ENCODE data around the gene NPAT.
"Not testable (repeated sequence)": the region's sequence is repeated elsewhere in the genome, so short reads cannot be mapped to it uniquely, and the experiment has no call there.

The NPAT gene

GRCh38 chr11:108131993-108132392 is 90.4 kb downstream of the NPAT start:
- Histone ChIP-seq H3K4me3 (no peak overlapping the region), H4K20me1 (peaks cover 0 to 4% (median 0%) of the 10 kb centered on the region in 11 experiments; a peak in 1 of 22 replicates), H3K4me2 (no peak overlapping the region), H3K9me3 (replicated peaks in 1 of 11) (no peaks in the 10 kb centered on the region), H3K27ac (no peak overlapping the region), H3K27me3 (no peaks in the 10 kb centered on the region), H3K36me3 (peaks cover 35 to 78% (median 52%) of the 10 kb centered on the region in 11 experiments), H3K4me1 (no peaks in the 10 kb centered on the region), H3K9ac (no peak overlapping the region)
- no peak for TF ChIP-seq Cebpa-rat (IDR thresholded peaks at IDR 0.05)

GRCh38 chr11:108128772-108129171 is 93.7 kb downstream of the NPAT start:
- peaks cover 0 to 4% (median 0%) of the 10 kb centered on the region in 11 experiments; a peak in 1 of 22 replicates for H4K20me1 ChIP-seq
- H3K4me3 ChIP-seq = no peak overlapping the region
- H3K27me3 ChIP-seq = no peaks in the 10 kb centered on the region
- H3K27ac ChIP-seq = no peak overlapping the region
- no peak overlapping the region for H3K4me2 ChIP-seq
- H3K4me1 ChIP-seq = peaks cover 8 to 11% (median 9%) of the 10 kb centered on the region in 10 experiments
- H3K9ac ChIP-seq = no peak overlapping the region
- peaks cover 21 to 69% (median 39%) of the 10 kb centered on the region in 11 experiments for H3K36me3 ChIP-seq
- H3K9me3 ChIP-seq (replicated peaks in 1 of 11) = no peaks in the 10 kb centered on the region
- no peak for TF ChIP-seq Cebpa-rat (IDR thresholded peaks at IDR 0.05)

DNA sequence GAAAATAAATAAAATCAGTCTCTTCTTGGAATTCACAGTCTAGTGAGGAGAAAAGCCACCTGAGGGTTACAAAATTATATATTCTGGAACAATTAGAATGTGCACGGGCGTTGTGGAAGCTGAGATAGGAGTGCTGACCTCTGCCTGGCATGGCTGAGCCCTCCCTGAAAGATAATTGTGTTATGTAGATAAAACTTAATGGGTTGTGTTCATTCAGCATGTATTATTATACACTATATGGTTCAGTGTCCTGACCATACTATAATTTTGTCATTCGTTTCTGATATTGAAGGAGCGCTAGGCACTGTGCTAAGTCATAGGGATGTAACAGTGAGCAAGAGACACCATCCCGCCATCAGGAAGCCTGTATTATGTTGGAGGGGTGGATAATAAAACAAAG is 97.3 kb downstream of the NPAT start:
- Histone ChIP-seq H3K36me3 (peaks cover 8 to 41% (median 21%) of the 10 kb centered on the region in 11 experiments; a peak in 19 of 22 replicates), H3K4me2 (no peak overlapping the region), H3K9ac (no peak overlapping the region), H3K4me1 (peaks cover 28 to 42% (median 34%) of the 10 kb centered on the region in 10 experiments), H3K4me3 (no peak overlapping the region), H3K27me3 (no peaks in the 10 kb centered on the region), H3K9me3 (replicated peaks in 1 of 11) (no peaks in the 10 kb centered on the region), H3K27ac (no peak overlapping the region; a peak in 1 of 22 replicates), H4K20me1 (peaks cover 0 to 4% (median 0%) of the 10 kb centered on the region in 11 experiments; a peak in 2 of 22 replicates)
- no peak for TF ChIP-seq Cebpa-rat (IDR thresholded peaks at IDR 0.05)

DNA sequence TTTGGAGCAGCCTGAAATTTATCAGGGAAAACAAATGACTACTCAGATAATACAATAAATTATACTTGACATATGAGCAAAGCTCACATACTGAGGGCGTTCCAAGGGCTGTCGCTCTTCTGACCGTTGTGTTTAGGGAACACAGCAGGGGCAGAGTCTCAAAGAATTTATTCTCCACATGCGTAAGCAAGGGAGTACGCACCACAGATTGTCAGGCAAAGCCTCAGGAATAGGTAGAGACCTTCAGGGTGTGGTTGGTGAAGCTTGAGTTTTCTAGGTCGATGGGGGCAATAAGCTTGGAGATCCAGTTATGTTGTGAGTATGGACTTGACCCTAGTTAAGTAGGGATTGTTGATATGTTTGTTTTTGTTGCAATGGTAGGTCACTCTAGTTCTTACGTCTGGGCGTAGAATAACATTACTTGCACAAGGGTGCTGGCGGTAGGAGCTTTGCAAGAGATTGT is 100.2 kb downstream of the NPAT start:
- Histone ChIP-seq H3K4me3 (peak overlapping the region; percentile 69 to 80 (median 76)), H3K9ac (peak overlapping the region; percentile 77 to 89 (median 85); a peak in 21 of 22 replicates)
- TF ChIP-seq Cebpa-rat (IDR thresholded peaks at IDR 0.05) = no peak

GRCh38 chr11:108121274-108122155 is 100.9 kb downstream of the NPAT start, which contains the start of gene ACAT1:
Gene ACAT1 (plus strand): TSS chr11:108121567. CDS start chr11:108121607, 40 bp downstream.
- Histone ChIP-seq H3K36me3 (peaks cover 0 to 16% (median 6%) of the 10 kb centered on the region in 11 experiments; a peak in 8 of 22 replicates), H3K4me2 (peak within 1 kb of the TSS; percentile 82 to 95 (median 87)), H3K9ac (peak within 1 kb of the TSS; percentile 77 to 89 (median 85)), H3K9me3 (replicated peaks in 1 of 11) (no peaks in the 10 kb centered on the region), H3K27me3 (no peaks in the 10 kb centered on the region), H4K20me1 (no peaks in the 10 kb centered on the region; a peak in 2 of 22 replicates), H3K4me1 (peaks cover 31 to 42% (median 35%) of the 10 kb centered on the region in 10 experiments), H3K27ac (peak within 1 kb of the TSS; percentile 49 to 86 (median 78); a peak in 21 of 22 replicates), H3K4me3 (peak within 1 kb of the TSS; percentile 69 to 80 (median 76))
- no peak for TF ChIP-seq Cebpa-rat (IDR thresholded peaks at IDR 0.05)

More for the DNA sequence above, 100.2 kb downstream of the NPAT start:
- Histone ChIP-seq H3K36me3 (peaks cover 0 to 18% (median 8%) of the 10 kb centered on the region in 11 experiments; a peak in 9 of 22 replicates), H3K9me3 (replicated peaks in 1 of 11) (no peaks in the 10 kb centered on the region), H3K4me2 (peak overlapping the region; percentile 82 to 95 (median 87)), H3K27ac (peak overlapping the region in 10 of 11 experiments; percentile 66 to 86 (median 79); a peak in 13 of 22 replicates), H3K27me3 (no peaks in the 10 kb centered on the region), H4K20me1 (peaks cover 0 to 3% (median 0%) of the 10 kb centered on the region in 11 experiments; a peak in 2 of 22 replicates), H3K4me1 (peaks cover 28 to 42% (median 34%) of the 10 kb centered on the region in 10 experiments)

DNA sequence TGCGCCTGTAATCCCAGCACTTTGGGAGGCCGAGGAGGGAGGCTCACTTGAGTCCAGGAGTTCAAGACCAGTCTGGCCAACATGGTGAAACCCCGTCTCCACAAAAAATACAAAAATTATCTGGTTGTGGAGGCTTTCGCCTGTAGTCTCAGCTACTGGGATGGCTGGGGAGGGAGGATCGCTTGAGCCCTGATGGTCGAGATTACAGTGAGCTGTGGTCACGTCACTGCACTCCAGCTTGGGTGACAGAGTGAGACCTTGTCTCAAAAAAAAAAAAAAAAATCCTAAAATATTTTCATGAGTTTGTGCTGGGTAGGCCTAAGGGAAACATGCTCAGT is 101.5 kb downstream of the NPAT start:
- H3K4me2 ChIP-seq = peak overlapping the region; percentile 62 to 95 (median 87)
- peak overlapping the region in 10 of 11 experiments; percentile 77 to 89 (median 86); a peak in 16 of 22 replicates for H3K9ac ChIP-seq
- not testable (repeated sequence) for H4K20me1 ChIP-seq; H3K27me3 ChIP-seq; H3K36me3 ChIP-seq; H3K9me3 ChIP-seq (replicated peaks in 1 of 11)
- H3K4me3 ChIP-seq = peak overlapping the region; percentile 69 to 80 (median 76)
- peak overlapping the region in 7 of 11 experiments; percentile 37 to 86 (median 80); a peak in 10 of 22 replicates for H3K27ac ChIP-seq
- peaks cover 33 to 48% (median 39%) of the 10 kb centered on the region in 10 experiments for H3K4me1 ChIP-seq

DNA sequence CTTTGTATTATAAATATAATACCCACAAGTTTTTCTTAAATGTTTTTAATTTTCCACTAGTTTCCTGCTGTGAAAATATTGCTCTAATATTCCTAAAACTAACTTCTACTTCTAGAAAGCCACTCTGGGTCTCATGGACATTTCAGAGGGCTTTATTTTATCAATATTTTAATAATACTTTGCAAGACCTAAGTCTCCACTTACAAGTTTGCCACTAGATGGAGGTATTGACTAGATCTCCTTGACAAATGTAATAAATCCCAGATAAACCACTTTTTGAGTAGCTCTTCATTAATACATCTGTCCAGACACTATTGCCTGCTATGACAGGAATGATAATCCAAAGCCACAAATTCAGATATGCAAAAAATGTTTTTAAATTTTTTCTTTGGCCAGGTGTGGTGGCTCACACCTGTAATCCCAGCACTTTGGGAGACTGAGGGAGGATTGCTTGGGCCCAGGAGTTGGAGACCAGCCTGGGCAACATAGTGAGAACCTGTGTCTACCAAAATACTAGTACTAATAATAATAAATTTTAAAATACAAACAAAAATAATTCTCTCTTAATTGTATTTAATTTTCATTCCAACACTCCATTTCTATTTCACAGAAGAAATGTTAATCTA is 104.6 kb downstream of the NPAT start:
- Histone ChIP-seq H3K27ac (no peak overlapping the region), H3K9me3 (replicated peaks in 1 of 11) (no peaks in the 10 kb centered on the region), H3K4me2 (no peak overlapping the region), H3K9ac (no peak overlapping the region), H3K36me3 (no peaks in the 10 kb centered on the region), H3K4me1 (peaks cover 28 to 45% (median 38%) of the 10 kb centered on the region in 10 experiments), H3K27me3 (no peaks in the 10 kb centered on the region), H4K20me1 (peaks cover 0 to 14% (median 0%) of the 10 kb centered on the region in 11 experiments; a peak in 5 of 22 replicates), H3K4me3 (no peak overlapping the region)
- no peak for TF ChIP-seq Cebpa-rat (IDR thresholded peaks at IDR 0.05)

GRCh38 chr11:108115500-108116140 is 106.8 kb downstream of the NPAT start:
- Histone ChIP-seq H3K4me2 (peak overlapping the region; percentile 47 to 75 (median 60)), H3K9ac (peak overlapping the region in 7 of 11 experiments; percentile 3 to 31 (median 16); a peak in 3 of 22 replicates)

More at GRCh38 chr11:108115500-108116140, 106.8 kb downstream of the NPAT start:
- no peaks in the 10 kb centered on the region for H3K27me3 ChIP-seq
- peaks cover 0 to 14% (median 0%) of the 10 kb centered on the region in 11 experiments; a peak in 4 of 22 replicates for H4K20me1 ChIP-seq
- H3K9me3 ChIP-seq (replicated peaks in 1 of 11) = no peaks in the 10 kb centered on the region
- peak overlapping the region in 8 of 11 experiments; percentile 0 to 58 (median 16); a peak in 10 of 22 replicates for H3K27ac ChIP-seq
- H3K4me1 ChIP-seq = peaks cover 15 to 32% (median 22%) of the 10 kb centered on the region in 10 experiments
- H3K36me3 ChIP-seq = peaks cover 0 to 5% (median 0%) of the 10 kb centered on the region in 11 experiments; a peak in 2 of 22 replicates
- TF ChIP-seq Cebpa-rat (IDR thresholded peaks at IDR 0.05) = no peak
- no peak overlapping the region for H3K4me3 ChIP-seq

Data from BLaER1 treated with 17β-estradiol and CSF1 and Interleukin-3, amounts not matched to agents 10 nM and 100 nM (cell line).